ENCODE data around the gene NTNG1. TPM values are rescaled to one million over a fixed set of nuclear protein-coding genes. Genes with fewer than 3 reads are reported as not detected.

NTNG1 gene
- total and polyA plus RNA-seq, 10 of the 15 experiments (the other 5 are each of a cell fraction or from before 2014, with no cell fraction given): 0.18 to 2.3 (median 1.1) TPM; not detected in 1

DNA sequence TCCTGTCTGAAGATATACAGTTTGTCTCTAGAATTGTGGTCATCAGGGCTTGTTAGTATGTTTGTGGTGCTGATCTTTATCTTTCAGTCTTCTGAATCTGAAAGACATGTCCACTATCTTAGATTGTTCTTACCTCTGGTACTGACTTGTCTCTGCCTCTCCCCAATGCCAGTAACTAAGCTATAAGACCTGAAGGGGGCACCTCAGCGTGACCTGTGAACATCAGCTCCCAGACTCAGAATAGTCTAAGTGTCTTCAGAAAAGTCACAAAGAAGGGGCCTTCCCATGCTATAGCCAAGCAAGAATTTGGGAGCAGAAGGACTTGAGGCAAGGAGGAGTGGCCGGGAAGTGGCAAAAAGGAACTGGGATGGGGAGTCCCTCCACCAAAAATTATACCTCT is 178.1 kb downstream of the NTNG1 start:
- intact Hi-C loops (cut with micrococcal nuclease; ENCODE audit: unreplicated experiment): loop anchor here (5.0 kb wide), 1 partner anchor 48 kb away; no protein-coding TSS in a partner anchor
- no peak overlapping the region for H3K4me3 ChIP-seq
- H3K36me3 ChIP-seq (ENCODE audit: control insufficient read depth in 2 of 2, insufficient read depth in 2 of 2, low read length in 1 of 2): no peaks in the 10 kb centered on the region
- TF ChIP-seq HCFC1 (IDR thresholded peaks at IDR 0.05; ENCODE audit: low read length): no peak
- no peak for TF ChIP-seq SIX5 (IDR thresholded peaks at IDR 0.05; ENCODE audit: low read depth, low read length, severe bottlenecking)
- no peak for TF ChIP-seq BACH1 (IDR thresholded peaks at IDR 0.05; ENCODE audit: borderline replicate concordance)
- TF ChIP-seq, protein P1, sequence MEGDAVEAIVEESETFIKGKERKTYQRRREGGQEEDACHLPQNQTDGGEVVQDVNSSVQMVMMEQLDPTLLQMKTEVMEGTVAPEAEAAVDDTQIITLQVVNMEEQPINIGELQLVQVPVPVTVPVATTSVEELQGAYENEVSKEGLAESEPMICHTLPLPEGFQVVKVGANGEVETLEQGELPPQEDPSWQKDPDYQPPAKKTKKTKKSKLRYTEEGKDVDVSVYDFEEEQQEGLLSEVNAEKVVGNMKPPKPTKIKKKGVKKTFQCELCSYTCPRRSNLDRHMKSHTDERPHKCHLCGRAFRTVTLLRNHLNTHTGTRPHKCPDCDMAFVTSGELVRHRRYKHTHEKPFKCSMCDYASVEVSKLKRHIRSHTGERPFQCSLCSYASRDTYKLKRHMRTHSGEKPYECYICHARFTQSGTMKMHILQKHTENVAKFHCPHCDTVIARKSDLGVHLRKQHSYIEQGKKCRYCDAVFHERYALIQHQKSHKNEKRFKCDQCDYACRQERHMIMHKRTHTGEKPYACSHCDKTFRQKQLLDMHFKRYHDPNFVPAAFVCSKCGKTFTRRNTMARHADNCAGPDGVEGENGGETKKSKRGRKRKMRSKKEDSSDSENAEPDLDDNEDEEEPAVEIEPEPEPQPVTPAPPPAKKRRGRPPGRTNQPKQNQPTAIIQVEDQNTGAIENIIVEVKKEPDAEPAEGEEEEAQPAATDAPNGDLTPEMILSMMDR (IDR thresholded peaks at IDR 0.05 in 2 of 3, conservative IDR thresholded peaks at IDR 0.05 in 1 of 3; ENCODE audit: control insufficient read depth in 2 of 3, extremely low read depth in 1 of 3, insufficient read depth in 1 of 3, low read depth in 3 of 3, low read length in 3 of 3): peak in 2 of 3 experiments; percentile 15 to 18; a peak in 1 of 6 replicates
- no peak for TF ChIP-seq MYB (IDR thresholded peaks at IDR 0.05; ENCODE audit: borderline replicate concordance, low read depth, low read length)
- TF ChIP-seq WRNIP1 (IDR thresholded peaks at IDR 0.05; ENCODE audit: borderline replicate concordance, low read depth, low read length): no peak
- ChIA-PET CTCF (interaction anchor here (1.0 to 4.8 kb wide), 4 partner anchors 9 to 213 kb away, joined by 3 to 25 read pairs (median 4); no protein-coding TSS in a partner anchor), RAD21 (ENCODE audit: unreplicated experiment) (interaction anchor here (0.8 to 1.2 kb wide), 4 partner anchors 13 to 211 kb away, joined by 3 to 4 read pairs (median 3); no protein-coding TSS in a partner anchor), POLR2A (no interaction called here), SMC1A (ENCODE audit: uncharacterized antibody, unreplicated experiment) (interaction anchor here (0.8 kb wide), 2 partner anchors 182 to 210 kb away, joined by 3 read pairs; no protein-coding TSS in a partner anchor)
- DNase-seq (ENCODE audit: low read depth, low spot score) (no peak), ATAC-seq (peak; percentile 57; the same call in 2 of the 3 replicates), FAIRE-seq (no peak)
- no peaks in the 10 kb centered on the region for H4K20me1 ChIP-seq (ENCODE audit: control insufficient read depth, insufficient read depth)
- H3K9ac ChIP-seq (ENCODE audit: control insufficient read depth, insufficient read depth, low read length): no peak overlapping the region
- in situ Hi-C loops (cut with MboI): no loop called here
- H3K4me2 ChIP-seq (ENCODE audit: control insufficient read depth, insufficient read depth): no peak overlapping the region
- H3K9me3 ChIP-seq (replicated peaks; ENCODE audit: control insufficient read depth, insufficient read depth, low read length): no peaks in the 10 kb centered on the region
- WGBS (ENCODE audit: insufficient coverage, insufficient replicate concordance, low lambda C conversion rate, missing lambda C conversion rate): 37% methylated on average over 2 of the region's 2 CpGs
- no peaks in the 10 kb centered on the region for H3K79me2 ChIP-seq (ENCODE audit: control insufficient read depth, insufficient read depth, low read length)
- no peak overlapping the region for H3K27ac ChIP-seq (ENCODE audit: control insufficient read depth, insufficient read depth)
- no peaks in the 10 kb centered on the region for H3K27me3 ChIP-seq (replicated peaks in 1 of 2; ENCODE audit: control insufficient read depth in 2 of 2, insufficient read depth in 2 of 2, low read length in 1 of 2)
- H3K4me1 ChIP-seq (ENCODE audit: control insufficient read depth, insufficient read depth, low read length): no peaks in the 10 kb centered on the region
- no TSS peak for BruUV-seq (replicated peaks)
- H2AFZ ChIP-seq (ENCODE audit: control insufficient read depth, low read depth, low read length): no peak overlapping the region
